Suprapubic skin (tissue), 4 donors: ENCODE results near the gene GCNT2. TPM values are rescaled to one million over a fixed set of nuclear protein-coding genes. Genes with fewer than 3 reads are reported as not detected.

ENCODE experiments used
- DNase-seq, 2 donors: peaks; one replicate each; pipeline ENCODE4 v3.0.0-alpha.2; 2019; ENCODE audit warnings: low spot score in 2 of 2
- H3K27ac ChIP-seq: fragments of 200-600 bp; sonication (generic); one replicate; pipeline ENCODE4 v1.5.1; 2019
- H3K27me3 ChIP-seq: fragments of 200-600 bp; sonication (generic); one replicate; pipeline ENCODE4 v1.5.1; 2019
- H3K36me3 ChIP-seq: fragments of 200-600 bp; sonication (generic); one replicate; pipeline ENCODE4 v1.5.1; 2019
- H3K4me1 ChIP-seq: fragments of 200-600 bp; sonication (generic); one replicate; pipeline ENCODE4 v1.5.1; 2019
- H3K4me3 ChIP-seq: fragments of 200-600 bp; sonication (generic); one replicate; pipeline ENCODE4 v1.5.1; 2019; ENCODE audit warnings: mild to moderate bottlenecking
- H3K9me3 ChIP-seq: fragments of 200-600 bp; sonication (generic); one replicate; pipeline ENCODE4 v1.5.1; 2019
- EP300 ChIP-seq: sonication (generic); formaldehyde crosslinking; IDR thresholded peaks from one replicate; pipeline ENCODE4 v1.6.1; 2017; ENCODE audit warnings: antibody characterized with exemption
- POLR2A ChIP-seq, 2 donors: fragments of 450-650 bp; IDR thresholded peaks; one replicate each; pipeline ENCODE4 v1.6.1; 2017; ENCODE audit warnings: antibody characterized with exemption in 2 of 2, mild to moderate bottlenecking in 2 of 2, moderate library complexity in 2 of 2
- POLR2AphosphoS5 ChIP-seq, 3 donors: sonication (generic); formaldehyde crosslinking; IDR thresholded peaks; one replicate each; pipeline ENCODE4 v1.6.1; 2017; ENCODE audit warnings: antibody characterized with exemption in 3 of 3
- WGBS: methylation state at CpG from one replicate; pipeline ENCODE4 v1.1.5; 2018; 5-methylcytosine and 5-hydroxymethylcytosine counted together
- total RNA-seq, 4 donors: library from RNA; depleted of rRNA; stranded (reverse); fragments of >200 nt; gene quantifications; one replicate each; pipeline ENCODE4 v1.1.0, GENCODE V29; 2016
- TF ChIP-seq, protein P1 (sequence below), 2 donors: fragments of 200-600 bp in 1 of 2; fragments of 450-650 bp in 1 of 2; sonication (generic) in 1 of 2; IDR thresholded peaks; one replicate each; pipeline ENCODE4 v1.5.1; 2016 to 2019; ENCODE audit warnings: antibody characterized with exemption in 2 of 2, mild to moderate bottlenecking in 1 of 2, moderate library complexity in 1 of 2

GCNT2 gene
- total RNA-seq, 4 donors from 2014 or later: 8.0 to 37.4 (median 14.4) TPM

DNA sequence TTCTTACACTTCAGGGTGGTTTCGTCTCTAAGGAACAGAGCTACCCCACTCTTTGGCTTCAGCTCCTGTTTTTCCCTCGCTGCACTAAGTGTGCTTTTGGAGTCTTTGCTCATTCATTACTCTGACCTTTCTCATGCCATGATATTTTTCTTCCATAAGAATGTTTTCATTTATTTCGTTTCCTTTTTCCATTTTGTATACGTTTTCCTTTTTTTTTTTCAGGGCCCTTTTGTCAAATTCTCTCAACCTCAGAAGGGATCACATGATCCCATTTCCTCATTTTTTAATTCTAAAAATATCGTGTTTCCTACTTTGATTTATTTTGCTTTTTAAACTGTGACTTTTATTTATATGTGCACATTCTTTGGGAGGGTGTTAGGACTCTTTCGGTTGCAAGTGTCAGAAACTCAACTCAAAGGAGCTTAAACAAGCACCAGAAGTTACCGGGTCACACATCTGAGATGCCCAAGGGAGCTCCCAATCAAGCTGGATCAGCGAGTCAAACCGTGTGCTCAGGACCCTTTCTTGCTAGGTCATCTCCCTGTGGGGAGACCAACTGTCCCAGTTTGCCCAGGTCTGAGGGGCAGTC lies 40.6 kb downstream of the GCNT2 start:
- no peak overlapping the region for H3K27ac ChIP-seq
- TF ChIP-seq POLR2AphosphoS5 (IDR thresholded peaks at IDR 0.05): no peak
- TF ChIP-seq, protein P1, sequence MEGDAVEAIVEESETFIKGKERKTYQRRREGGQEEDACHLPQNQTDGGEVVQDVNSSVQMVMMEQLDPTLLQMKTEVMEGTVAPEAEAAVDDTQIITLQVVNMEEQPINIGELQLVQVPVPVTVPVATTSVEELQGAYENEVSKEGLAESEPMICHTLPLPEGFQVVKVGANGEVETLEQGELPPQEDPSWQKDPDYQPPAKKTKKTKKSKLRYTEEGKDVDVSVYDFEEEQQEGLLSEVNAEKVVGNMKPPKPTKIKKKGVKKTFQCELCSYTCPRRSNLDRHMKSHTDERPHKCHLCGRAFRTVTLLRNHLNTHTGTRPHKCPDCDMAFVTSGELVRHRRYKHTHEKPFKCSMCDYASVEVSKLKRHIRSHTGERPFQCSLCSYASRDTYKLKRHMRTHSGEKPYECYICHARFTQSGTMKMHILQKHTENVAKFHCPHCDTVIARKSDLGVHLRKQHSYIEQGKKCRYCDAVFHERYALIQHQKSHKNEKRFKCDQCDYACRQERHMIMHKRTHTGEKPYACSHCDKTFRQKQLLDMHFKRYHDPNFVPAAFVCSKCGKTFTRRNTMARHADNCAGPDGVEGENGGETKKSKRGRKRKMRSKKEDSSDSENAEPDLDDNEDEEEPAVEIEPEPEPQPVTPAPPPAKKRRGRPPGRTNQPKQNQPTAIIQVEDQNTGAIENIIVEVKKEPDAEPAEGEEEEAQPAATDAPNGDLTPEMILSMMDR (IDR thresholded peaks at IDR 0.05): no peak
- no peak for TF ChIP-seq POLR2A (IDR thresholded peaks at IDR 0.05)
- no peak for TF ChIP-seq EP300
- no peaks in the 10 kb centered on the region for H3K27me3 ChIP-seq
- peaks cover 1% of the 10 kb centered on the region for H3K4me1 ChIP-seq
- WGBS: 60% methylated on average over 9 of the region's 9 CpGs
- no peaks in the 10 kb centered on the region for H3K36me3 ChIP-seq
- no peak for DNase-seq
- no peaks in the 10 kb centered on the region for H3K9me3 ChIP-seq
- H3K4me3 ChIP-seq: no peak overlapping the region

DNA sequence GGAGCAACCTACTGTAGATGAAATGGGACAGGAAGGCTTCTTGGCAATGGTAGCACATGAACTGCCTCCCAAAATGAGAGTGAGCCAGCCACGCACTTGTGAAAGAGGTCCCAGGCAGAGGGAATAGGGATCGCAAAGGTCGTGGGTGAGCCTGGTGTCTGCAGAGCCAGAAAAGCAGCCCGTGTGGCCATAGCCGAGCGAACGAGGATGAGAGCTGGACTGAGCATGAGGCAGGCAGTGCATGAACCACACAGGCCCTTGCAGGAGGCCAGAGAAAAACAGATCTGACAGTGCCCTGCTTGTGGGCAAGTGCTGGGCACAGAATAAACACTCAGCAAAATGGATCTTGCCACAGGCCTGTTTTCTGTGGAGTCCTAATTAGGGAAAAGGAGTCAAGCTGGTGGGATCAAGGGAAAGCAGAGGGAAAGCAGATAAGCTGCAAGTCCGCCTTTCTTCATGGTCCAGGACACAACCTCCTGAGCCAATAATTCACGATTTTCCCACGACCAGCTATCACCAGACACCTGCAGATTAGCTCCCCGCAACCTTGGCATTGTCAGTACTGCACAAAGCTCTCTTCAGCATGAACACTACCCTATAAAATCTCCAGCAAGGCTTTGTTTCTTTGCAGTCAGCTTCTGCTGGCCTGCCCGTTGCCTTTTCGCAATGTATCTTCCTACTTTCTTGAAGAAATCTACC lies 44.0 kb downstream of the GCNT2 start:
- peak in 1 of 2 donors; percentile 65 for DNase-seq
- 86% methylated on average over 13 of the region's 13 CpGs for WGBS
- no peak for TF ChIP-seq EP300
- TF ChIP-seq, protein P1 (IDR thresholded peaks at IDR 0.05): no peak
- no peak for TF ChIP-seq POLR2A (IDR thresholded peaks at IDR 0.05)
- TF ChIP-seq POLR2AphosphoS5 (IDR thresholded peaks at IDR 0.05): no peak
- no peak overlapping the region for H3K4me3 ChIP-seq
- no peaks in the 10 kb centered on the region for H3K4me1 ChIP-seq
- no peaks in the 10 kb centered on the region for H3K9me3 ChIP-seq
- H3K27me3 ChIP-seq: no peaks in the 10 kb centered on the region
- H3K27ac ChIP-seq: no peak overlapping the region
- no peaks in the 10 kb centered on the region for H3K36me3 ChIP-seq

DNA sequence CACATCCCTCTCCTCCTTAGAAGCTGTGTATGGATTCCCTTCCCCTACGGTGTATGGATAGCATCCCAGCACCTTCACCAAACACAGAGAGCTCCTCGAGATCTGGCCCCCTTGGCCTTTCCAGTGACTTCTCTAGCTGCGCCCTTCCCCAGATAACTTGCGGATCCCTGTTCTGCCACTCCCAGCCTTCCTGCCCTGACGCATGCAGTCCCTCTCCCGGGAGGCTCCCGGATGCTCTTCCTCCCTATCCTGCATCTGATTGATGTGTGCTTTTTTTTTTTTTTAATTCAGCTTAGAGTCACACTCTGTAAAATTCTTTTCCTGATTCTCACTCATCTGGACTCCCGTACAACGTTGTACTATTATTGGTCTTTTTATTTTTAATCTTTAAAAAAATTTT lies 44.8 kb downstream of the GCNT2 start:
- H3K27me3 ChIP-seq: no peaks in the 10 kb centered on the region
- H3K36me3 ChIP-seq: no peaks in the 10 kb centered on the region
- no peak overlapping the region for H3K4me3 ChIP-seq
- no peak for DNase-seq
- no peaks in the 10 kb centered on the region for H3K9me3 ChIP-seq
- no peak overlapping the region for H3K27ac ChIP-seq
- WGBS: 78% methylated on average over 9 of the region's 9 CpGs
- TF ChIP-seq POLR2AphosphoS5 (IDR thresholded peaks at IDR 0.05): no peak
- no peak for TF ChIP-seq POLR2A (IDR thresholded peaks at IDR 0.05)
- TF ChIP-seq, protein P1 (IDR thresholded peaks at IDR 0.05): no peak
- no peak for TF ChIP-seq EP300
- H3K4me1 ChIP-seq: no peaks in the 10 kb centered on the region

DNA sequence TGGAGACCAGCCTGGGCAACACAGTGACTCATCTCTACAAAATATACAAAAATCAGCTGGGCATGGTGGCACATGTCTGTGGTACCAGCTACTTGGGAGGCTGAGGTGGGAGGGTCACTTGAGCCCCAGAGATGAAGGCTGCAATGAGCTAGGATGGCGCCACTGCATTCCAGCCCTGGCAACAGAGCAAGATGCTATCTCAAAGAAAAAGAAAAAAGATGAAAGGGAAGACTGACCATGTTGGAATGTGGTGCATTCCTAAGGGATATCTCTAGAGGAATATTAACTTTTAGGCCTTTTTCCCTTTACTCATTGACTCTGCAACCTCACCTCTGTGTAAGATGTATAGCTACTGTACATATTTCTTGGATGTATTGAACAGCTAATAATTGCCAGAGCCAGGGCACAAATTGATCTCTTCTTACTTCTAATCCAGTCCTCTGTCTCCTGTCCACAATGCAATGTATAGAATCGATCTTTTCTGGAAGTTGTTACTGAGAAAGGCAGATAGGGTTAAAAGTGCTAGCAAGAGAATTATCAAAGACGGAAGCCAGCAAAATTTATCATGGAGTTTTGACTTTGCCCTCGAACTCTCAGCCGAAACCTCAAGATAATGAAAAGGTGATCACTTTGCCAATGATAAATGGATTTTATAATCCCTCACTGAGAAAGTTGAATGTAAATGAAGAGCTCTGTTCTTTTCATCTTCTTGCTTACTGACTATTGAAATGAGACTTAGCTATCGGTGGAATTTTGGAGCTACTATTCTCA lies 46.3 kb downstream of the GCNT2 start:
- Histone ChIP-seq H3K4me1 (no peaks in the 10 kb centered on the region), H3K36me3 (no peaks in the 10 kb centered on the region), H3K4me3 (no peak overlapping the region), H3K27ac (no peak overlapping the region), H3K9me3 (no peaks in the 10 kb centered on the region), H3K27me3 (no peaks in the 10 kb centered on the region)
- WGBS: 75% methylated on average over 6 of the region's 6 CpGs
- TF ChIP-seq POLR2AphosphoS5 (IDR thresholded peaks at IDR 0.05): no peak
- TF ChIP-seq, protein P1 (IDR thresholded peaks at IDR 0.05): no peak
- DNase-seq: peak in 1 of 2 donors; percentile 40
